ENCODE results near the gene TMEM86B.

DNA sequence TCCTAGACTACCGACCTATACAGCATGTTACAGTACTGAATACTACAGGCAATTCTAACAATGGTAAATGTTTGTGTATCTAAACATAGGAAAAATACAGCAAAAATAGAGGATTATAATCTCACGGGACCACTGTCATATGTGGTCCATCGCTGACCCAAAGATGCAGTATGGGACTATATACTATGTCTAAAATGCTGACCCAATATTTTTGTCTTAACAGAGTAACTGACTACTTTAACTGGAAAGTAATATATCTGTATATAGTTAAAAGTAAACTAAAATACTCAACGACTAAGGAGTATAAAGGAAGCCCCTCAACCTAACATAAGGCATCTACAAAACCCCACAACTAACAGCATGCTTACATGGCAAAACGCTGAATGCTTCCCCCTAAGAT, 4.4 kb upstream of the TMEM86B start:
- TF ChIP-seq, protein P1, sequence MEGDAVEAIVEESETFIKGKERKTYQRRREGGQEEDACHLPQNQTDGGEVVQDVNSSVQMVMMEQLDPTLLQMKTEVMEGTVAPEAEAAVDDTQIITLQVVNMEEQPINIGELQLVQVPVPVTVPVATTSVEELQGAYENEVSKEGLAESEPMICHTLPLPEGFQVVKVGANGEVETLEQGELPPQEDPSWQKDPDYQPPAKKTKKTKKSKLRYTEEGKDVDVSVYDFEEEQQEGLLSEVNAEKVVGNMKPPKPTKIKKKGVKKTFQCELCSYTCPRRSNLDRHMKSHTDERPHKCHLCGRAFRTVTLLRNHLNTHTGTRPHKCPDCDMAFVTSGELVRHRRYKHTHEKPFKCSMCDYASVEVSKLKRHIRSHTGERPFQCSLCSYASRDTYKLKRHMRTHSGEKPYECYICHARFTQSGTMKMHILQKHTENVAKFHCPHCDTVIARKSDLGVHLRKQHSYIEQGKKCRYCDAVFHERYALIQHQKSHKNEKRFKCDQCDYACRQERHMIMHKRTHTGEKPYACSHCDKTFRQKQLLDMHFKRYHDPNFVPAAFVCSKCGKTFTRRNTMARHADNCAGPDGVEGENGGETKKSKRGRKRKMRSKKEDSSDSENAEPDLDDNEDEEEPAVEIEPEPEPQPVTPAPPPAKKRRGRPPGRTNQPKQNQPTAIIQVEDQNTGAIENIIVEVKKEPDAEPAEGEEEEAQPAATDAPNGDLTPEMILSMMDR (IDR thresholded peaks at IDR 0.05): no peak
- TF ChIP-seq POLR2AphosphoS5 (IDR thresholded peaks at IDR 0.05): no peak
